Measurements from ENCODE around the gene FBXL15. TPM values are rescaled to one million over a fixed set of nuclear protein-coding genes. Genes with fewer than 3 reads are reported as not detected.

FBXL15 gene
- total RNA-seq, 2 donors from 2014 or later: 9.9 to 14.2 TPM

DNA sequence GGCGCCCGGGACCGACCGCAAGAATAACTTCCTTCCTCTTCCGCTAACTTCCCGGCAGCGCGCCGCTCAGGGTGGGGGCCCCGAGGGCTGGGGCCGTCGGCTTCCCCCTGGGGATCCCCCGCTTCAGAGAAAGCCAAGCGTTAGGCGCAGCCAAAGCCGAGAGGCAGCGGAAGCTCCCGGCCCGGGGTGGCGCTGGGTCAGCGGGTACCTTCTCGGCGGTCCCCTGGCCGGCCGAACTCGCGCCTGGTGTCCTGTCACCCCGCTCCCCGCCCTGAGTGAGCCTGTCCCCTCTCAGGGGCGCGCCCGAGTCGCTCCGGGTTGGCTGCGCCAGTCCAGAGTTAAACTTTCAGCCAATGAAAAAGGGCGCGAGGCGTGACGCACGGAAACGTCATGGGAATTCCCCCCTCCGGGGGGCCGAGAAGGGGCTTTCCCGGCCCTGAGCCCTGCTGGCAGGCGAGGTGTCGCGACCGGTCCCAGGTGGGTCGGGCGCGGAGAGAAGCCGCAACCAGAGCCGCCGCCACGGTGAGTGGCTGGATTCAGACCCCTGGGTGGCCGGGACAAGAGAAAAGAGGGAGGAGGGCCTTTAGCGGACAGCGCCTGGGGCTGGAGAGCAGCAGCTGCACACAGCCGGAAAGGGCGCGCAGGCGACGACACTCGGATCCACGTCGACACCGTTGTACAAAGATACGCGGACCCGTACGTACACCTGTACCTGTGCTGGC is 26.4 kb upstream of the FBXL15 start:
- peak; percentile 80 for ATAC-seq
- H3K36me3 Mint-ChIP-seq (ENCODE audit: low read depth): peaks cover 3% of the 10 kb centered on the region

DNA sequence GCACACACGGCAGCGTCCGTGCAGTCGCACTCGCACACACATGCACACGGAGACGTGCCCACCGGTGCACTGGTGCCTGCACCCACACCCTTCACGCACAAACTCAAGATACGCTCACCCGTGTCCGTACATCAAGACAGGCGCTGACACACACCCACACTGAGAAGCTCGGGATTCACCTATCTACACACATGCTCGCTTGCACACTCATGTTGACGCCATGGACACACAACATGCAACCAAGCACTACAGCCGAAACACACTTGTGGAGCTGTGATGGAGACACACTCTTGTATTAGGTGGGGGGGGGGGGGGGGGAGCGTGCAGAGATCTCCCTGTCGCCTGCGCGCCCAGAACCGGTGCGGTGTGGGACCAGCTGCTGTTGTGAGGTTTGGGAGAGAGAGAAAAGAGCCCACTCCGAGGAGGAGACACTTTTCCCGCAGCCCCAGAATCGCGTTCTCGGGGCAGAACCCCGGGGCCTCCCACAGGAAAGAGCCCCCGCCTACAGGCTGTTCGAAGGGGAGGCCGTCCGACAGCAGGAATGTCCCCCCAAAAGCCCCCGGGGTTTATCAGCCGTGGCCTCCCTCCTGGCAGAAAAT is 25.7 kb upstream of the FBXL15 start:
- Mint-ChIP-seq H3K36me3 (ENCODE audit: low read depth) (peaks cover 3% of the 10 kb centered on the region), H3K4me1 (peaks cover 48% of the 10 kb centered on the region), H3K27me3 (no peaks in the 10 kb centered on the region), H3K4me3 (peak overlapping the region; percentile 95), H3K27ac (peak overlapping the region; percentile 99)
- peak; percentile 20 for ATAC-seq
- H3K9me3 ChIP-seq (ENCODE audit: control insufficient read depth, low read length, poor library complexity, severe bottlenecking): no peaks in the 10 kb centered on the region
- DNase-seq: peak; percentile 41 to 61 (median 48)

More for the DNA sequence above, 26.4 kb upstream of the FBXL15 start:
- H3K27me3 Mint-ChIP-seq: no peaks in the 10 kb centered on the region
- H3K27ac Mint-ChIP-seq: peak overlapping the region; percentile 99
- peaks cover 43% of the 10 kb centered on the region for H3K4me1 Mint-ChIP-seq
- DNase-seq: peak; percentile 97 to 98 (median 97)
- H3K4me3 Mint-ChIP-seq: peak overlapping the region; percentile 95
- no peaks in the 10 kb centered on the region for H3K9me3 ChIP-seq (ENCODE audit: control insufficient read depth, low read length, poor library complexity, severe bottlenecking)

DNA sequence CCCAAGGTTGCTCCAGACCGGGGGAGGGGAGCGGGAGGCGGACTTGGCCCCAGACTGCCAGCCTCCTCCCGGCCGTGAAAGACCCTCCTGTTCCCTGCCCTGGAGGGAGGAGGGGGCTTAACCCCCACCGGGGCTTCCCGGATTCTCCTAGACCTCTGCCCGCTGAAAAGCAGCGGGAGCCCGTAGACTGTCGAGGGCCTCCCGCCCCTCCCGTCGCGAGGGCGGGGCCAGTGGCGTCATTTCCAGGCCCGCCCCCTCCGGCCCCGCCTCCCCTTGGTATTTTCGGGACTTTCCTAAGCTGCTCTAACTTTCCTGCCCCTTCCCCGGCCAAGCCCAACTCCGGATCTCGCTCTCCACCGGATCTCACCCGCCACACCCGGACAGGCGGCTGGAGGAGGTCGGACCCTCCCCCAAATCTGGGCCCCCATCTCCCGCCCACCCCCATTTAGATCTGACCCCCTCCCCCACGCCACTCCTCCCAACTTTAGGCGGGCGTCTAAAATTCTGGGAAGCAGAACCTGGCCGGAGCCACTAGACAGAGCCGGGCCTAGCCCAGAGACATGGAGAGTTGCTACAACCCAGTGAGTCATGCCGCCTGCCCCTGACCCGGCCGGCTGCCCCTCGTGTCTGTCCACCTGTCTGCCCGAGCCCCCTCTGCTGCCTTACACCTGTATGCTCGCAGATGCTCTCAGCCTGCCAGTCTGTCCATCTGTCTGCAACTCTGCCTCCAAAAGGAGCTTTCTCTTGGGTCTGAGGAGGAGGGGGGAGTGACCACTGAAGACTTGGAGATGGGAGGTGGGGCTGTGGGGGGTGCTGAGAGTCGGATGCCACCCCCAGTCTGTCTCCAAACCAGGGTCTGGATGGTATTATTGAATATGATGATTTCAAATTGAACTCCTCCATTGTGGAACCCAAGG is 25.0 kb upstream of the FBXL15 start, which contains the start of gene NFKB2:
TSS of gene NFKB2 (plus strand) at position 306 of the 917 bp plus-strand sequence. CDS start at position 561, 255 bp downstream.
- Mint-ChIP-seq H3K4me3 (peak within 1 kb of the TSS; percentile 95), H3K27ac (peak within 1 kb of the TSS; percentile 99), H3K36me3 (ENCODE audit: low read depth) (peaks cover 7% of the 10 kb centered on the region), H3K27me3 (no peaks in the 10 kb centered on the region), H3K4me1 (peaks cover 50% of the 10 kb centered on the region)
- DNase-seq (peak; percentile 93 to 94 (median 94)), ATAC-seq (peak; percentile 42)
- no peaks in the 10 kb centered on the region for H3K9me3 ChIP-seq (ENCODE audit: control insufficient read depth, low read length, poor library complexity, severe bottlenecking)

DNA sequence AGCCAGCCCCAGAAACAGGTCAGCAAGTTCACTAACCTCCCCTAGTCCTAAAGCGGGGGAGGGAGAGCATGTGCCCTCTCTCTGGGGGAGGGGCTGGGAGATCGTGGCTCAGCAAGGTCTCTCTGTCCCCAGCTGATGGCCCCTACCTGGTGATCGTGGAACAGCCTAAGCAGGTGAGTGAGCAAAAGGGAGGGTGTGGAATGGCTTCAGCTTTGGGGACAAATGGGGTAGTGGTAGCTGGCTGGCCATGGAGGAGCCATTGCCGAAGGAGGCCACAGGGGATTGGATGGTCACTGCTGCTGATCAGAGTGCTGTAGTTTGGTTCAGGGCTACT is 24.4 kb upstream of the FBXL15 start:
- ATAC-seq: no peak

DNA sequence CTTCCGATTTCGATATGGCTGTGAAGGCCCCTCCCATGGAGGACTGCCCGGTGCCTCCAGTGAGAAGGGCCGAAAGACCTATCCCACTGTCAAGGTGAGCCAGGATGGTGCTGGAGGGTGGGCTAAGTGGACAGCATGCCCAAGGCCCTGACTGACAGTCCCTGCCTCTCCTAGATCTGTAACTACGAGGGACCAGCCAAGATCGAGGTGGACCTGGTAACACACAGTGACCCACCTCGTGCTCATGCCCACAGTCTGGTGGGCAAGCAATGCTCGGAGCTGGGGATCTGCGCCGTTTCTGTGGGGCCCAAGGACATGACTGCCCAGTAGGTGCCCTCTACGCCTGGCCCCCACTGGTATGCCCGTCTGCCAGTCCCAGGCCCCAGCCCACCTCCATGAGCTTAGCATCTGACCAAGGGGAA is 23.9 kb upstream of the FBXL15 start:
- H3K9me3 ChIP-seq (ENCODE audit: control insufficient read depth, low read length, poor library complexity, severe bottlenecking): no peaks in the 10 kb centered on the region
- no peak for ATAC-seq
- Mint-ChIP-seq H3K27me3 (no peaks in the 10 kb centered on the region), H3K4me1 (peaks cover 48% of the 10 kb centered on the region), H3K36me3 (ENCODE audit: low read depth) (peaks cover 7% of the 10 kb centered on the region), H3K27ac (peak overlapping the region; percentile 99), H3K4me3 (peak overlapping the region; percentile 95)
- DNase-seq: no peak

More for the DNA sequence above, 24.4 kb upstream of the FBXL15 start:
- Mint-ChIP-seq H3K27ac (peak overlapping the region; percentile 99), H3K4me1 (peaks cover 48% of the 10 kb centered on the region), H3K4me3 (peak overlapping the region; percentile 95), H3K27me3 (no peaks in the 10 kb centered on the region), H3K36me3 (ENCODE audit: low read depth) (peaks cover 7% of the 10 kb centered on the region)
- H3K9me3 ChIP-seq (ENCODE audit: control insufficient read depth, low read length, poor library complexity, severe bottlenecking): no peaks in the 10 kb centered on the region
- peak in 1 of 3 donors; percentile 15 for DNase-seq

DNA sequence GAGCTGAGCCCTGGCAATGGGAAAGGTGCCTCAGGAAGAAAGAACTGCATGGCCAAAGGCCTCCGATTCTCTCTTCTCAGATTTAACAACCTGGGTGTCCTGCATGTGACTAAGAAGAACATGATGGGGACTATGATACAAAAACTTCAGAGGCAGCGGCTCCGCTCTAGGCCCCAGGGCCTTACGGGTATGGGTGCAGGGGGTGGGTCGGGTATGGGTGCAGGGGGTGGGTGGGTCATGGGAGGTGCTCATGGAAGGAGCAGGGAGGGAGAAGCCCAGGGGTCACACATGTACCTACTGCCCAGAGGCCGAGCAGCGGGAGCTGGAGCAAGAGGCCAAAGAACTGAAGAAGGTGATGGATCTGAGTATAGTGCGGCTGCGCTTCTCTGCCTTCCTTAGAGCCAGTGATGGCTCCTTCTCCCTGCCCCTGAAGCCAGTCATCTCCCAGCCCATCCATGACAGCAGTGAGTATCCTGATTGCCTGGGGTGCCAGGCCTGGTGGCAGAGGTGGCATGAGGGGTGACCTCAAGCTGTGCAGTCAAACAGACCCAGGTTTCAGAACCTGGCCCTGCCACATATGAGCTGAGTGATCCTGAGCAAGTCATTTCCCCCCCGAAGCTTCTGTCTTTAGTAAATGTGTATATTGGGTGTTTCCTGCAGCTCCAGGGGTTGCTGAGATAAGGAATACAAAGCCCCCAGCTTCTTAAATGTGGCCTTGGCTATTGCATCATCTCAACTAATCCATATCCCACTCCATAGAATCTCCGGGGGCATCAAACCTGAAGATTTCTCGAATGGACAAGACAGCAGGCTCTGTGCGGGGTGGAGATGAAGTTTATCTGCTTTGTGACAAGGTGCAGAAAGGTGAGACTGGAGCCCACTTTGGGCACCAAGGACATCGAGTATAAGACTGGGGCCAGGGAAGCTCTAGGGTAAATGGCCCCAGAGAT is 23.1 kb upstream of the FBXL15 start:
- peak in 1 of 3 donors; percentile 8 for DNase-seq
- no peaks in the 10 kb centered on the region for H3K27me3 Mint-ChIP-seq

DNA sequence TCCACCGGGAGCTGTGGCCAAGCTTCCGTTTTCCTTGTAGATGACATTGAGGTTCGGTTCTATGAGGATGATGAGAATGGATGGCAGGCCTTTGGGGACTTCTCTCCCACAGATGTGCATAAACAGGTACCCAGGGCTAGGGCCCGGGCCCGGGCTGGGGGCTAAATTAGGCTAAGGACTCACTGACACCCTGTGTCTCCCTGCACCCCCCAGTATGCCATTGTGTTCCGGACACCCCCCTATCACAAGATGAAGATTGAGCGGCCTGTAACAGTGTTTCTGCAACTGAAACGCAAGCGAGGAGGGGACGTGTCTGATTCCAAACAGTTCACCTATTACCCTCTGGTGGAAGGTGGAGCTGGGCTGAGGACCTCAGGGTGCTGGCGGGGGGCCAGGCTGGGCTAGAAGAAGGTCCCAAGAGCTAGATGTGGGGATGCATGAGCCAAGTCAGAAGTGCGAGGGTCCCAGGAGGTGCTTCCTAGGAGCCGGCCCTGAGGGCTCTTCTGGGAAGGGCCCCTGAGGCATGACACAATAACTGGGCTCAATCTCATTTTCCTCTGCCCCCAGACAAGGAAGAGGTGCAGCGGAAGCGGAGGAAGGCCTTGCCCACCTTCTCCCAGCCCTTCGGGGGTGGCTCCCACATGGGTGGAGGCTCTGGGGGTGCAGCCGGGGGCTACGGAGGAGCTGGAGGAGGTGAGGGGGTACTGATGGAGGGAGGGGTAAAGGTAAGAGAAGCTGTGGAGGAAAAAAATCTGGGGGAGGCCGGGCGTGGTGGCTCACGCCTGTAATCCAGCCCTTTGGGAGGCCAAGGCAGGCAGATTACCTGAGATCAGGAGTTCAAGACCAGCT is 22.2 kb upstream of the FBXL15 start:
- H3K4me3 Mint-ChIP-seq: peak overlapping the region; percentile 95
- no peaks in the 10 kb centered on the region for H3K27me3 Mint-ChIP-seq
- H3K36me3 Mint-ChIP-seq (ENCODE audit: low read depth): peaks cover 7% of the 10 kb centered on the region
- no peak for ATAC-seq
- DNase-seq: no peak
- peaks cover 45% of the 10 kb centered on the region for H3K4me1 Mint-ChIP-seq
- H3K9me3 ChIP-seq (ENCODE audit: control insufficient read depth, low read length, poor library complexity, severe bottlenecking): no peaks in the 10 kb centered on the region
- H3K27ac Mint-ChIP-seq: peak overlapping the region; percentile 99

More for the DNA sequence above, 23.1 kb upstream of the FBXL15 start:
- ATAC-seq: no peak
- no peaks in the 10 kb centered on the region for H3K9me3 ChIP-seq (ENCODE audit: control insufficient read depth, low read length, poor library complexity, severe bottlenecking)
- Mint-ChIP-seq H3K36me3 (ENCODE audit: low read depth) (peaks cover 7% of the 10 kb centered on the region), H3K27ac (peak overlapping the region; percentile 99), H3K4me3 (peak overlapping the region; percentile 95), H3K4me1 (peaks cover 49% of the 10 kb centered on the region)

DNA sequence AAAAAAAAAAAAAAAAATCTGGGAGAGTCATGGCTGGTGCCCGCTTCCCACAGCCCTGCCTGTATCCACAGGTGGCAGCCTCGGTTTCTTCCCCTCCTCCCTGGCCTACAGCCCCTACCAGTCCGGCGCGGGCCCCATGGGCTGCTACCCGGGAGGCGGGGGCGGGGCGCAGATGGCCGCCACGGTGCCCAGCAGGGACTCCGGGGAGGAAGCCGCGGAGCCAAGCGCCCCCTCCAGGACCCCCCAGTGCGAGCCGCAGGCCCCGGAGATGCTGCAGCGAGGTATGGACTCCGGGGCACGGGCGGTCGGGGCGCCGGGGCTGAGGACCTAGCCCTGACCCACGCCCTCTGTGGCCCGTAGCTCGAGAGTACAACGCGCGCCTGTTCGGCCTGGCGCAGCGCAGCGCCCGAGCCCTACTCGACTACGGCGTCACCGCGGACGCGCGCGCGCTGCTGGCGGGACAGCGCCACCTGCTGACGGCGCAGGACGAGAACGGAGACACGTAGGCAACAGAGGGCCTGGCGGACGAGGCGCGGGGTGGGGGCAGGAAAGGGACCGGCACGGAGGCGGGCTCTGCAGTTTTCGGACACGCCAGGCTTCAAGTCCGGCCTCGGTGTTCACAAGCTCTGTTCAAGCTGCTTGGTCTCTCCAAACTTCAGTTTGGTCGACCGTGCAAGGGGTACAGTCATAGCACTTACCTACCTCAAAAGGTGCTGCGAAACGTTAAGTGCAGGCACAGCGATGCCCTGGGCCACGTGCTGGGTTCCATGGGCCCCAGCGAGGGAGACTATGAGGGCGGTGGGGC is 21.2 kb upstream of the FBXL15 start:
- H3K4me1 Mint-ChIP-seq: peaks cover 47% of the 10 kb centered on the region
- no peaks in the 10 kb centered on the region for H3K27me3 Mint-ChIP-seq
- H3K9me3 ChIP-seq (ENCODE audit: control insufficient read depth, low read length, poor library complexity, severe bottlenecking): no peaks in the 10 kb centered on the region
- peak overlapping the region; percentile 95 for H3K4me3 Mint-ChIP-seq
- ATAC-seq (peak; percentile 56), DNase-seq (peak; percentile 78 to 91 (median 85))
- H3K36me3 Mint-ChIP-seq (ENCODE audit: low read depth): peaks cover 7% of the 10 kb centered on the region
- peak overlapping the region; percentile 99 for H3K27ac Mint-ChIP-seq

DNA sequence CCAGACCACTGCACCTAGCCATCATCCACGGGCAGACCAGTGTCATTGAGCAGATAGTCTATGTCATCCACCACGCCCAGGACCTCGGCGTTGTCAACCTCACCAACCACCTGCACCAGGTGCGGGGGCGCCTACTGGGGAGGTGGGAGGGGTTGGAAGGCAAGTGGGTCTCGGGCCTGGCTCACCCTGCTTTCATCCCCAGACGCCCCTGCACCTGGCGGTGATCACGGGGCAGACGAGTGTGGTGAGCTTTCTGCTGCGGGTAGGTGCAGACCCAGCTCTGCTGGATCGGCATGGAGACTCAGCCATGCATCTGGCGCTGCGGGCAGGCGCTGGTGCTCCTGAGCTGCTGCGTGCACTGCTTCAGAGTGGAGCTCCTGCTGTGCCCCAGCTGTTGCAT is 20.6 kb upstream of the FBXL15 start:
- H3K9me3 ChIP-seq (ENCODE audit: control insufficient read depth, low read length, poor library complexity, severe bottlenecking): no peaks in the 10 kb centered on the region
- Mint-ChIP-seq H3K27me3 (no peaks in the 10 kb centered on the region), H3K4me3 (peak overlapping the region; percentile 95), H3K36me3 (ENCODE audit: low read depth) (peaks cover 4% of the 10 kb centered on the region), H3K27ac (peak overlapping the region; percentile 99), H3K4me1 (peaks cover 43% of the 10 kb centered on the region)
- ATAC-seq (no peak), DNase-seq (no peak)

DNA sequence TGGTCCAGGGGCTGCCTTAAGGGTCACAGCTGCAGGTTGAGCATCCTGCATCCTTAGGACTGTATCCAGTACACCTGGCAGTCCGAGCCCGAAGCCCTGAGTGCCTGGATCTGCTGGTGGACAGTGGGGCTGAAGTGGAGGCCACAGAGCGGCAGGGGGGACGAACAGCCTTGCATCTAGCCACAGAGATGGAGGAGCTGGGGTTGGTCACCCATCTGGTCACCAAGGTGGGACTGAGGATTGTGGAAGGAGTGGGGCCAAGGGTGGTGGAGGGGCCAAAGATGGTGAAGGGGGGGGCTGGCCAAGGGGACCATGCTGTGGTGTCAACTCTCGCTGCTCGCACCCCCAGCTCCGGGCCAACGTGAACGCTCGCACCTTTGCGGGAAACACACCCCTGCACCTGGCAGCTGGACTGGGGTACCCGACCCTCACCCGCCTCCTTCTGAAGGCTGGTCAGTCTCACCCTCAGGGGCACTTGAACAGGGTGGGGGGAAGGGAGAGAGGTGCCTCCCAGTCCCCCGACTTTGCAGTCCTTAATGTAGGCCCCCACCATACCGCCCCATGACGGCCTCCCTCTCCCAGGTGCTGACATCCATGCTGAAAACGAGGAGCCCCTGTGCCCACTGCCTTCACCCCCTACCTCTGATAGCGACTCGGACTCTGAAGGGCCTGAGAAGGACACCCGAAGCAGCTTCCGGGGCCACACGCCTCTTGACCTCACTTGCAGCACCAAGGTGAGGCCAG is 19.9 kb upstream of the FBXL15 start:
- Mint-ChIP-seq H3K27me3 (no peaks in the 10 kb centered on the region), H3K4me3 (peak overlapping the region; percentile 95)

More for the DNA sequence above, 19.9 kb upstream of the FBXL15 start:
- peaks cover 4% of the 10 kb centered on the region for H3K36me3 Mint-ChIP-seq (ENCODE audit: low read depth)
- peak overlapping the region; percentile 99 for H3K27ac Mint-ChIP-seq
- no peaks in the 10 kb centered on the region for H3K9me3 ChIP-seq (ENCODE audit: control insufficient read depth, low read length, poor library complexity, severe bottlenecking)
- peaks cover 44% of the 10 kb centered on the region for H3K4me1 Mint-ChIP-seq
- no peak for DNase-seq
- no peak for ATAC-seq

Measured in T-helper 17 cell (primary cell).